ENCODE results near the gene RUNX2. TPM values are rescaled to one million over a fixed set of nuclear protein-coding genes. Genes with fewer than 3 reads are reported as not detected.

The RUNX2 gene
- total RNA-seq, 3 donors from 2014 or later: 2.0 to 4.4 (median 3.4) TPM

DNA sequence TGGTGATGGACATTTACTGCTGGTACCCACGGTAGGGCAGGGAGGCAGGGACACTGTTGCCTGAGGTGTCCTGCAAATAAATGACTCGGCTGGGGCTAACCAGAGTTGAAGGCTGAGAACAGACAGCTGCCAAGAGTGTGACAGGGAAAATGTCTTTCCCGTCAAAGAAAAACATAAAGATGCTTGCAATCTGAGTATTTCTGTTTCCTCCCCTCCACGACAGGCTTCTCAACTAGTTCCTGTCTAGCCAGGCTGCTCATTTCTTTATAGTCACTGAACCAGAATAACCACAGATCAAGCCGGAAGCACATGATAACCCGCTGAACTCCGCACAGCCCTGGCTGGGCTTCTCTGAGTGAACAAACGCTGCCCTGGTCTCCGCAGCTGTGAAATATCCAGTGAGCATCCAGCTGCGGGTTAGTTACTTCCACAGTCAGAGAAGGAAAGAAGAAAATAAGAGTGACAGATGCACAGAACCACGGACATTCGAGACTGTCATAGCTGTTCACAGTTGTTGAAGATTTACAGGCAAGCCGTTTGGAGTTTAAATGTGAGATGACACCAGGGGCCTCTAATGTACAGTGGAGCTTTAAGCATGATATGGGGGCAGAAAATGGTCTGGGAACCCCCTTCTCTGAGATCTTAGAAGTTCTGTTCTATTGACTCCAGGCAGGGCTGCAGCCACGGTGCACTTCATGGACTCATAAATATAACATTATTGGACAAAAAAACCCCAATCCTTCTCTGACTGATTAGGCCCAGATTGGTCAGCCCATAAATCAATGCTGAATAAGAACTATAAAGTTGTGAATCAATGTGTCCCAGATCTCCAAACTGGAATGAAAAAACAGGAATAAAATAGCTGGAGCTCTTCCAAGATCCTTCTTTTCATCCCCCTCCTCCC is 349.5 kb downstream of the RUNX2 start:
- DNase-seq: peak; percentile 46 to 63 (median 60)
- intact Hi-C loops (cut with DNase I, micrococcal nuclease): no loop called here
- no peaks in the 10 kb centered on the region for H3K36me3 ChIP-seq (ENCODE audit: low read depth)
- H3K4me3 ChIP-seq: no peak overlapping the region
- TF ChIP-seq, protein P1, sequence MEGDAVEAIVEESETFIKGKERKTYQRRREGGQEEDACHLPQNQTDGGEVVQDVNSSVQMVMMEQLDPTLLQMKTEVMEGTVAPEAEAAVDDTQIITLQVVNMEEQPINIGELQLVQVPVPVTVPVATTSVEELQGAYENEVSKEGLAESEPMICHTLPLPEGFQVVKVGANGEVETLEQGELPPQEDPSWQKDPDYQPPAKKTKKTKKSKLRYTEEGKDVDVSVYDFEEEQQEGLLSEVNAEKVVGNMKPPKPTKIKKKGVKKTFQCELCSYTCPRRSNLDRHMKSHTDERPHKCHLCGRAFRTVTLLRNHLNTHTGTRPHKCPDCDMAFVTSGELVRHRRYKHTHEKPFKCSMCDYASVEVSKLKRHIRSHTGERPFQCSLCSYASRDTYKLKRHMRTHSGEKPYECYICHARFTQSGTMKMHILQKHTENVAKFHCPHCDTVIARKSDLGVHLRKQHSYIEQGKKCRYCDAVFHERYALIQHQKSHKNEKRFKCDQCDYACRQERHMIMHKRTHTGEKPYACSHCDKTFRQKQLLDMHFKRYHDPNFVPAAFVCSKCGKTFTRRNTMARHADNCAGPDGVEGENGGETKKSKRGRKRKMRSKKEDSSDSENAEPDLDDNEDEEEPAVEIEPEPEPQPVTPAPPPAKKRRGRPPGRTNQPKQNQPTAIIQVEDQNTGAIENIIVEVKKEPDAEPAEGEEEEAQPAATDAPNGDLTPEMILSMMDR (IDR thresholded peaks at IDR 0.05): no peak
- peak; percentile 90 for ATAC-seq
- peaks cover 7% of the 10 kb centered on the region for H3K4me1 ChIP-seq (ENCODE audit: low read depth)
- no peaks in the 10 kb centered on the region for H3K9me3 ChIP-seq

DNA sequence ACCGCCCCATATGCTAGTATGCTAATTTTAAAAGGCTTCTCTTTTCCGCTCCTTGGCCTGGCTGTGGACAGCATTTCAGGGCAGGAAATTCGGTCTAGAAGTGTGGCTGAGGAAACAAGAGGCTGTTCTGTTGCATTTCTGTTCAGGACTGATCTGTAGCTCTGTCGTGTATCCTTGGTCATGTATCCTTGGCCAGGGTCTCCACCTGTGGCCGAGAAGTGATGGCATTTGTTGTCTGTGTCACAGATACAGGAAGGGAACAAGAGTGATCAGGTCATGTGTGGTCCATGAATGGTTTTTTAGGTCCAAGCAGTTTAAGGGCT is 350.1 kb downstream of the RUNX2 start:
- peaks cover 7% of the 10 kb centered on the region for H3K4me1 ChIP-seq (ENCODE audit: low read depth)
- H3K4me3 ChIP-seq: no peak overlapping the region

DNA sequence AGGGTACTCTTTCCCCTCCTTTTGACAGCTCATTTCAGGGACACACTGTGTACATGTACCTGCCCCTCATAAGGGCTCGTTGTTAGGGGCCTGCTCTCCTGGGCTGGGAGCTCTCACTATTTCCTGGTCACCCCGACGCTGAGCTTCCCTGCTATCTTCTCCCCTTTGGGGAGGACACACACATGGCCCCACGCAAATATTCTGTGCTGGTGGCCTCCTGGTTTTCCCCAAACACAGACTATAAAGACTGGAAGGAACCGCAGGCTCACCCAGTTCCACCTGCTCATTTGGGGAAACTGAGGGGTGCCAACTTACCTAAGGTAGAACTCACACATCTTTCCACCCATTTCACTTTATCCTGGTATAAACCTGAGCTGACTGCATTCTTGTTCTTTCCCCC is 351.0 kb downstream of the RUNX2 start:
- intact Hi-C loops (cut with DNase I, micrococcal nuclease): no loop called here
- TF ChIP-seq, protein P1 (IDR thresholded peaks at IDR 0.05): no peak
- ATAC-seq (no peak), DNase-seq (no peak)
- H3K9me3 ChIP-seq: no peaks in the 10 kb centered on the region
- H3K4me1 ChIP-seq (ENCODE audit: low read depth): peaks cover 7% of the 10 kb centered on the region
- H3K4me3 ChIP-seq: no peak overlapping the region
- H3K36me3 ChIP-seq (ENCODE audit: low read depth): no peaks in the 10 kb centered on the region

More for the DNA sequence above, 350.1 kb downstream of the RUNX2 start:
- no peak for ATAC-seq
- intact Hi-C loops (cut with DNase I, micrococcal nuclease): no loop called here
- Histone ChIP-seq H3K9me3 (no peaks in the 10 kb centered on the region), H3K36me3 (ENCODE audit: low read depth) (no peaks in the 10 kb centered on the region)
- TF ChIP-seq, protein P1 (IDR thresholded peaks at IDR 0.05): no peak
- no peak for DNase-seq

DNA sequence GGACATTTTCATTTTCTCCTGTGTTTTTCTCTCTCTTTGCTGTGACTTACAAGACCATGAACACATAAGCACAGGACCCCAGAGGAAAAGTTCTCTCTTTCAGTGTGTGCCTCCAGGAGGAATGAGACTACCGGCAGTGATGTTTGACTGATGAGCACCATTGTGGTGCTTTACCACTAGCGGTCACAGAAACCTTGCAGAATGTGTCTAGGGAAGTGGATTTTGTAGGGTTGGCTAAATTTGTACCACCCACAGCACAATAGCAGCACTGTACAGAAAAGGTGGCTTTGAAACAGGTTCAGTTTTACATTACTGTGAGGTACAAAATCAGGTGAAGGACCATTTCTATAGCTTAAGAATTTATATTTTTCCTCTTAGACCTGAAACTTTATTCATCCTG is 351.5 kb downstream of the RUNX2 start:
- peaks cover 7% of the 10 kb centered on the region for H3K4me1 ChIP-seq (ENCODE audit: low read depth)
- DNase-seq (no peak), ATAC-seq (no peak)
- TF ChIP-seq, protein P1 (IDR thresholded peaks at IDR 0.05): no peak
- H3K4me3 ChIP-seq: no peak overlapping the region
- intact Hi-C loops (cut with DNase I, micrococcal nuclease): no loop called here
- H3K36me3 ChIP-seq (ENCODE audit: low read depth): no peaks in the 10 kb centered on the region
- no peaks in the 10 kb centered on the region for H3K9me3 ChIP-seq

DNA sequence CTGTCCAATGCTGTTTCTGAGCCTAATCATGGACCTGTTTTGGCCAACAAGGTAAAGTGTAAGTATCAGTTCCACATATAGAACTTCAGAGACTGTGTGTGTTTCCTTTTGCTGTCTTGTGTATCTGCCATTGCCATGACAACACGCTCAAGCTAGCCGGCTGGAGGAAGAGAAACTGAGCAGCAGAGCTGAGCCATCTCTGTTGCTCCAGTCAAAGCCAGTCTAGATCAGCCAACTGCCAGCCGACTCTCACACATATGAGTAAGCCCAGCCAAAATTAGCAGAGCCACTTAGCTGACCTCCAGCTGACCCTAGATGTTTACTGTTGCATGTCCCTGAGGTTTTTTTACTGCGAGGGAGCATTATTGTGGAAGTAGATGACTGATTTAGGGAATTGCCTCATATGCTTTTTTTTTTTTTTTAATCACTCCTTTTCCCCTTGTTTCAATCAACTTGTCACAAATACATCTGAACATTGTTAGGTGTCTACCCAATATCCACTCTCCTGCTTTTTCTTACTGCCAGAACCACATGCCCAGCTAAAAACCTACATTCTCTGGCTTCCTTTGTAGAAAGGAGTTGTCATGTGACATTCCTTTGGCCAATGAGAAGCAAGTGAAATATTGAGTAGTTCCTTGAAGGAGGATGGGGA is 353.9 kb downstream of the RUNX2 start:
- TF ChIP-seq, protein P1 (IDR thresholded peaks at IDR 0.05): no peak
- DNase-seq: peak in 1 of 3 donors; percentile 24
- H3K9me3 ChIP-seq: no peaks in the 10 kb centered on the region
- intact Hi-C loops (cut with DNase I, micrococcal nuclease): no loop called here
- no peak overlapping the region for H3K4me3 ChIP-seq
- peaks cover 7% of the 10 kb centered on the region for H3K4me1 ChIP-seq (ENCODE audit: low read depth)
- H3K36me3 ChIP-seq (ENCODE audit: low read depth): no peaks in the 10 kb centered on the region
- peak; percentile 68 for ATAC-seq
